Renal pelvis (tissue), 4 donors: ENCODE data around the gene PRIM2. TPM values are rescaled to one million over a fixed set of nuclear protein-coding genes. Genes with fewer than 3 reads are reported as not detected.
"Not testable (repeated sequence)": the region's sequence is repeated elsewhere in the genome, so short reads cannot be mapped to it uniquely, and the experiment has no call there.

Experiments
- DNase-seq: peaks from one replicate; pipeline ENCODE4 v3.0.0-alpha.2; 2013
- polyA plus RNA-seq, 3 donors: library from polyadenylated mRNA; unstranded; fragments of 120-200 nt; gene quantifications; one replicate each; pipeline ENCODE4 v1.2.1, GENCODE V29; 2013; ENCODE audit not compliant: insufficient read length in 3 of 3

The PRIM2 gene
- polyA plus RNA-seq, 3 donors, result 16.5 to 17.8 (median 16.6) TPM

DNA sequence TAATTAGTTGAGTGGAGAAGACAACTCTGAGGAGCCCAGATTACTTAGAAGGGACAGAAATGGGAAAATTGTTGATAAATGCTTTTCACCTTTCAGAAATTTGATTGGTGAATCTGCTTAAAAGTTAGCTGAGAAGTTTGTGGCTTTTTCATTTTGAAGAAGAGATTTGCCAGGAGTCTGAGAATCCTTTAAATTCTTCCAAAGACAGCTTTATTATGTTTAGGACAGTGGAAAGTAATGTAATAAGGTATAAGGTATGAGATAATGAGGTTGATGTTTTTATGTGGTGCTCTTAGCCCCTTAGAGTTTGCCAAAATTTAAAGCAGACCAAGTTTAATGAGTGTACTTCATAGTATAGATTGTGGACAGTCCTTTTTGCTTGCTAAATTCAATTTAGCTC, 42.3 kb downstream of the PRIM2 start:
- not testable (repeated sequence) for DNase-seq

GRCh38 chr6:57362340-57362739, 44.9 kb downstream of the PRIM2 start:
- DNase-seq, result not testable (repeated sequence)

GRCh38 chr6:57365076-57365583, 47.7 kb downstream of the PRIM2 start:
- not testable (repeated sequence) for DNase-seq

DNA sequence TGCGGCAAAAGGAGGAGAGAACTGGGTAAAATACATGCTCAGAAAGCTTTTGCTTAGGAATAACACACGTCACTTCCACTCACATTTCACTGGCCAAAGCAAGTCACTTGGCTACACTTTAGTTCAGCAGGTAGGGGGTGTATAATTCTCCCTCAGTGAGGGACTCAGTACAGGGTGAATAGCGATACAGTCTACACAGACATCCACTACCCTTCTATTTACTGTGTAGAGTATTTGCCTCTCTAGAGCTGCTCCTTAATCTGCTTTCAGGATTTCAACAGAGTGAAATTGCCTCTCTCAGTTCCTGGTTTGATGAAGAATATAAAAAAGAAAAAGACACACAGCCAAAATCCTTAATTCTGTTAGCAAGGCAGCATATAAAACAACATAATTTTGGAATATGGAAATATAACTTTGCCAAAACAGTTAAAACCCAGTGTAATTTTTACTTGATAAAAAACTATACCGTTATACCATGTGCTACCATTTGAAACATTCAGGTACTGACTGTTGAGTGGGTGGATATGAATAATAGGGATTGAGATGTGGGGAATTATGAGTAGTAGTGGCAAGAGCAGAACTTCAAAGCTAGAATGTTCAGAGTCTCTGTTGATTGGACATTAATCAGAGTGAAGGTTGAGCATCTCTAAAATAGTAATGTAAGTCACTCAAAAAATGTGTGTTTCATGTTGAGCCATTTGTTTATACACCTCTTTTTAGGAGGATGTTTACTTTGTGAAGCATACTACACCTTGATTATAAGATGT, 51.7 kb downstream of the PRIM2 start:
- not testable (repeated sequence) for DNase-seq

GRCh38 chr6:57371779-57372178, 54.3 kb downstream of the PRIM2 start:
- not testable (repeated sequence) for DNase-seq

DNA sequence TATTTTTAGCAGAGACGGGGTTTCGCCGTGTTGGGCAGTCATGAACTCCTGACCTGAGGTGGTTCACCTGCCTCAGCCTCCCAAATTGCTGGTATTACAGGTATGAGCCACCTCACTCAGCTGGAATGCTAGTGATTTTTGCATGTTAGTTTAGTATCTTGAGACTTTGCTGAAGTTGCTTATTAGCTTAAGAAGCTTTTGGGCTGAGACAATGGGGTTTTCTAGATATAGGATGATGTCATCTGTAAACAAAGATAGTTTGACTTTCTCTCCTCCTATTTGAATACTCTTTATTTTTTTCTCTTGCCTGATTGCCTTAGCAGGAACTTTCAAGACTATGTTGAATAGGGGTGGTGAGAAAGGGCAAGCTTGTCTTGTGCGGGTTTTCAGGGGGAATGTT, 57.3 kb downstream of the PRIM2 start:
- DNase-seq, result not testable (repeated sequence)

- not testable (repeated sequence) for DNase-seq
Observed at GRCh38 chr6:57376083-57376482, 58.7 kb downstream of the PRIM2 start.

DNA sequence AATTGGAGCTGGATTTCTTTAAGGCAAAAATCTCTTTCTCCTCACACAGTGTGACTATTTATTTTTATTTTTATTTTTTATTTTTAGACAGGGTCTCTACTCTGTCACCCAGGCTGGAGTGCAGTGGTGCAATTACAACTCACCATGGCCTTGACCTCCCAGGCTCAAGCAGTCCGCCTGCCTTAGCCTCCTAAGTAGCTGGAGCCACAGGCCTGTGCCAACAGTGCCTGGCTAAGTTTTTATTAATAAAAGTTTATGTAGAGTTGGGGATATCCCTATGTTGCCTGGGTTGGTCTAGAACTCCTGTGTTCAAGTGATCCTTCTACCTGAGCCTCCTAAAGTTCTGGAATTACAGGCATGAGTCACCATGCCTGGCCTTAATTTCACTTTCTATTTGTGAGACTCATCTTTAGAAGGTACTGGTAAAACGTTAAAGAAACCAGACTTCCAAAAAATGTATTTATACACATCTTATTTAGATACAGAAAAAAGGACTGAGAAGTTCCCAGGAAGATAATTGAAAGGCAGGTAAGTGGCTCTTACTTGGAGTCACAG, 71.7 kb downstream of the PRIM2 start:
- DNase-seq, result not testable (repeated sequence)

DNA sequence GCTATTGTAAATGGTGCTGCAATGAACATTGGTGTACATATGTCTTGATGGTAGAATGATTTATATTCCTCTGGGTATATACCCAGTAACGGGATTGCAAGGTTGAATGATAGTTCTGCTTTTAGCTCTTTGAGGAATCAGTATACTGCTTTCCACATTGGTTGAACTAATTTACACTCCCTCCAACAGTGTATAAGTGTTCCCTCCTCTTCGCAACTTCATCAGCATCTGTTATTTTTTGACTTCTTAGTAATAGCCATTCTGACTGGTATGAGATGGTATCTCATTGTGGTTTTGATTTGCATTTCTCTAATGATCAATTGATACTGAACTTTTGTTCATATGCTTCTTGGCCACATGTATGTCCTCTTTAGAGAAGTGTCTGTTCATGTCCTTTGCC, 73.4 kb downstream of the PRIM2 start:
- not testable (repeated sequence) for DNase-seq

- DNase-seq, result not testable (repeated sequence)
Observed at GRCh38 chr6:57392047-57392446, 74.6 kb downstream of the PRIM2 start.

- not testable (repeated sequence) for DNase-seq
Observed at GRCh38 chr6:57419341-57419740, 101.9 kb downstream of the PRIM2 start.

- no peak for DNase-seq
Observed at GRCh38 chr6:57421503-57421902, 104.1 kb downstream of the PRIM2 start.

- DNase-seq, result no peak
Observed at GRCh38 chr6:57423468-57423867, 106.0 kb downstream of the PRIM2 start.

DNA sequence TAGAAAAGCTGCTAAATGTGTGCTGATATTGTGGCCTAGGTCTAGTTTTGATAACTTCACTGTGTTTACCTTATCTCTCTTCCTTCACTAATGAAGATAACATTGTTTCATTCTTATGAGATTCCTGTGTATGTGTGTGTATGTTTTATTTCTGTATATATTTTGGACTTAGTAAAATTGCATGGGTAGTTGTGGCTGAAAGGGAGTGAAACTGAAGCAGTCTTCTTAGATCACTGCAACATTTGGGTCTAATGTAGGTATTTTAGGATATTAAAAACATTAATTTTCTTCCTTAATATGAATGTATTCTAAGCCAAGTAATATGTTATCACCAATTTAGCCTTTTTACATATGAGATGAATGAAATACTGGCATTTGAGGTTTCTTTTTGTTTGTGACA, 114.3 kb downstream of the PRIM2 start:
- not testable (repeated sequence) for DNase-seq

DNA sequence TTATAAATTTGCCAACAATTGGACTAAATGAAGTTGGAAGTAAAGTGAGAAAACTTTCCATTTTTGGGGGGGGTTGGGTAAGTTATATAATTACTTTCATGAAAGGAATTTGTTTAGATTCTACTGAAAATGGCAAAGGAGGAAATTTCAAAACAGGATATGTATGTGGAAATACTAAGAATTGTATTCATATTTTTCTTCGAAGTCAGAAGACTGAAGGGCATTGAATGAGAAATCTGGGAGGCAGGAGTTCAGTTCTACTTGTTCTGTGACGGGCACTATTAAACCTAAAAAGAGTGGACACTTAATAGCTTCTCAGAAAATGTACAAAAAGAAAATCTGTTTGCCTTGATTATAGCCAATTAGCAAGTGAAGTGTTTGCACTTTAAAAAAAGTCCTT, 114.7 kb downstream of the PRIM2 start:
- no peak for DNase-seq

DNA sequence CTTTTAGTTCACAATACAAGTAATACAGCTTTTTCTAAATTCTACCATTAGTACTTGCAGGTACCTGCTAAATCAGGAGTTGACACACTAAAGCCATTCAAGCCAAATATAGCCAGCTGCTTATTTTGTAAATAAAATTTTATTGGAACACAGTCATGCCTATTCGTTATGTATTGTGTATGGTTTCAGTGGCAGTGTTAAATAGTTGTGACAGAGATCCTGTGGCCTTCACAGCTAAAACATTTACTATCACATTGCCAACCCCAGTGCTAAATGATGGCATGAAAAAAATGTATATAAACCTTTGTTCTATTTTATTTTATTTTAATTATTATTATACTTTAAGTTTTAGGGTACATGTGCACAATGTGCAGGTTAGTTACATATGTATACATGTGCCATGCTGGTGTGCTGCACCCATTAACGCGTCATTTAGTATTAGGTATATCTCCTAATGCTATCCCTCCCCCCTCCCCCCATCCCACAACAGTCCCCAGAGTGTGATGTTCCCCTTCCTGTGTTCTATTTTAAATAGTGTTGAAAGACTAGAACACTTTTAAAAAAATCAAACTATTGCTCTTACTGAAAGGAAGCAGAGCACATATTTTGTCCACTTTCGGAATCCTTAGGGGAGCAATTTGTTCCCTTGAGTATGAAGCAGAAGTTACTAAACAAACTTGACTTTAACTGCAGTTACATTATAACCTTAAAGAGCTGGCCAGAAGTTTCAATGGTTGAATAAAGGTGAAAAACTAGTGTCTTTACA, 115.7 kb downstream of the PRIM2 start:
- DNase-seq, result no peak

DNA sequence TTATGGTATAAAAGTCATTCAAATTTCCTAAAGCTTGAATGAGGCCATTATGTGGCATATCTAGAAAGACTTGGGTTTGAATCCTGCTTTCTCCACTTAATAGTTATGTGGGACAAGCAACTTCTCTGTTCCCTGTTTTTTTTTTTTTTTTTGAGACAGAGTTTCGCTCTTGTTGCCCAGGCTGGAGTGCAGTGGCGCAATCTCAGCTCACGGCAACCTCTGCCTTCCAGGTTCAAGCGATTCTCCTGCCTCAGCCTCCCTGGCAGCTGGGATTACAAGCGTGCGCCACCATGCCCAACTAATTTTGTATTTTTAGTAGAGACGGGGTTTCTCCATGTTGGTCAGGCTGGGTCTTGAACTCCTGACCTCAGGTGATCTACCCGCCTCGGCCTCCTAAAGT, 116.4 kb downstream of the PRIM2 start:
- not testable (repeated sequence) for DNase-seq

- DNase-seq, result no peak
Observed at GRCh38 chr6:57434944-57435343, 117.5 kb downstream of the PRIM2 start.

GRCh38 chr6:57435475-57436160, 118.2 kb downstream of the PRIM2 start:
- no peak for DNase-seq

DNA sequence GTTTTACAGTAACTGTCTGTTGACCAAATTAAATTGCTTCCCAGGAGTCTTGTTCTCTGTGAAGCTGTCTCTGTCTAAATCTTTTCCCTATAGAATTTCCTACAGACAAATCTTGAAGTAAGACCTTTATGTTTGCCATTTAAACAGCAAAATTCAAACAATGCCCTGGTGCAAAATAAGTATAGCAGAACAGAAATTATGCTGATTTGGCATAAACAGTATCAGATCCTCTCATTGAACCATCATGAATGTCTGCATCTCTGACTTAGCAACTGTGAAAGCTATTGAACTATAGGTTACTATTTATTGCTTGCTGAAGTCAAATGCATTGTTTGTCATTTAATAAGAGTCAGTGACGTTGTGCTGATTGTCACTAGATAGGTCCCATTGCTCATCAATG, 123.3 kb downstream of the PRIM2 start:
- DNase-seq, result not testable (repeated sequence)

GRCh38 chr6:57442133-57442532, 124.7 kb downstream of the PRIM2 start:
- DNase-seq, result not testable (repeated sequence)

DNA sequence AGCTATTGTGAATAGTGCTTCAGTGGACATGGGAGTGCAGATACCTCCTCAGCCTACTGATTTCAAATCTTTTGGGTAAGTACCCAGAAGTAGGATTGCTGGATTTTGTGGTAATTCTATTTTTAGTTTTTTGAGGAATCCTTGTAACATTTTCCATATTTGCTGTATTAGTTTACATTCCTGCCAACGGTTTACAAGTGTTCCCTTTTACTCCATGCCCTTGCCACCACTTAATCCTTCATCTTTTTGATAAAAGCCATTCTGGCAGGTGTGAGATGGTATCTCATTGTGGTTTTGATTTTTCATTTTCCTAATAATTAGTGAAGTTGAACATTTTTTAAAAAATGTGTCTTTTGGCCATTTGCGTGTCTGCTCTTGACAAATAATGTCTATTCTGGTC, 125.8 kb downstream of the PRIM2 start:
- not testable (repeated sequence) for DNase-seq
